Fibroblast of villous mesenchyme (primary cell): ENCODE results near the gene CEP120. TPM values are rescaled to one million over a fixed set of nuclear protein-coding genes. Genes with fewer than 3 reads are reported as not detected.

ENCODE experiments used
- DNase-seq: peaks from one replicate; pipeline ENCODE4 v3.0.0-alpha.2; 2010; ENCODE audit warnings: low read depth
- H3K4me3 ChIP-seq: 2 replicates; pipeline ENCODE4 v1.5.1; 2011; ENCODE audit warnings: low read depth, mild to moderate bottlenecking, low read length
- CTCF ChIP-seq: IDR thresholded peaks from 2 replicates; pipeline ENCODE4 v1.5.1; 2012; ENCODE audit warnings: low read depth, mild to moderate bottlenecking, low read length; ENCODE audit not compliant: insufficient read depth
- total RNA-seq: library from RNA; depleted of rRNA; stranded (reverse); fragments of >200 nt; gene quantifications from 2 replicates; pipeline ENCODE4 v1.2.3, GENCODE V29; 2012

Gene CEP120
- total RNA-seq, 1 donor: 24.2 TPM

- DNase-seq: no peak
- H3K4me3 ChIP-seq: no peak overlapping the region
- TF ChIP-seq CTCF: no peak
Observed at GRCh38 chr5:123303802-123304201, 119.4 kb downstream of the CEP120 start.

GRCh38 chr5:123300266-123300665, 122.9 kb downstream of the CEP120 start:
- TF ChIP-seq CTCF: no peak
- H3K4me3 ChIP-seq: no peak overlapping the region
- no peak for DNase-seq

DNA sequence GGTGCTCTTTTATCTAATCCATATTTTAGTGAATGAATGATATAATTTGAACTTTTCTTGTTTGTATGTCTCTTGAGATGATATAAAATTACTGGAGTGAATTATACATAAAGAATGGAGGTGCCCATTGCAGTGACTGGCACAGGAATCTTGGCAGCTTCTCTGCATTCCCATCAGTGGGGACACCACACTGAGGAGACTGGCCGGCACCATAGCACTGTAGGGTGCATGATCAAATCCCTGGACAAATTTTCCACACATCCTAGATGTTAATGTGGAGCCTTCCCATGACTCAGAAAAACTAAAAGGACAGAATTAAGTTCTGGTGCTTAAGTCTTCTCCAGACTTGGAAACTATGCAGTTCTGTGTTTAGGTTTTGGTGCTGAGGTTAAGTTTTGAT, 124.1 kb downstream of the CEP120 start:
- TF ChIP-seq CTCF: no peak
- H3K4me3 ChIP-seq: no peak overlapping the region
- no peak for DNase-seq

- TF ChIP-seq CTCF: no peak
- no peak overlapping the region for H3K4me3 ChIP-seq
- no peak for DNase-seq
Observed at GRCh38 chr5:123298335-123299030, 124.7 kb downstream of the CEP120 start.

- DNase-seq: peak; percentile 50
- H3K4me3 ChIP-seq: no peak overlapping the region
- TF ChIP-seq CTCF: no peak
Observed at GRCh38 chr5:123297866-123298265, 125.3 kb downstream of the CEP120 start.

DNA sequence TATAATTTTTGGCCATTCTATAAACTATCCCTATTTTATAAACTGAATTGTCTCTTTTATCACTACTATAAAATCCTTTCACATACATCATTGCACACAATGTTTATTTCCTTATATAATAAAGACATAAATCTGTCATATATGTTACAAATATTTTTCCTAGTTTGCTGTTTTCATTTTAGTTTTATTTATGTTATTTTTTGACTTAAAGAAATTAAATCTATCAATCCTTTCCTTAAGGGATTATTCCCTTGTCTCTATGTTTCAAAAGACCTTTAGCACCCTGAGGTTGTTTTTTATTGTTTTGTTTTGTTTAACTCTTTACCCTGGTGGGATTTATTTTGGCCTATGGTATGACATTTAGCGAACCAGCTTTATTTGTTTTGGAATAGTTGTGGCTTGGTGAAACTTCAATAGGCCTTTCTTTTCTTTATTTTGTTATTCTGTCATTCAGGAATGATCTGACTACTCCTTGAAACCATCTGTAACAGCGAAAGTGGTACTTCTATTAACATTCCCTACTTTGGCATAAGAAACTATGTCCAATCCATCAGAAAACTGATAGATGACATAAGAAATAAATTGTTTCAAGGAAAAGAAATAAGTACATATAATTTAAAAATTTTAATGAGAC, 125.9 kb downstream of the CEP120 start:
- peak; percentile 17 for DNase-seq
- TF ChIP-seq CTCF: no peak
- H3K4me3 ChIP-seq: no peak overlapping the region

Other genes with a start within 250 kb of the CEP120 start
- gene CSNK1G3, start 88.8 kb upstream of the CEP120 start, total RNA-seq: 48.0 and 66.9 TPM in 2 replicates